ENCODE data around the gene GABRG3.

Gene GABRG3

DNA sequence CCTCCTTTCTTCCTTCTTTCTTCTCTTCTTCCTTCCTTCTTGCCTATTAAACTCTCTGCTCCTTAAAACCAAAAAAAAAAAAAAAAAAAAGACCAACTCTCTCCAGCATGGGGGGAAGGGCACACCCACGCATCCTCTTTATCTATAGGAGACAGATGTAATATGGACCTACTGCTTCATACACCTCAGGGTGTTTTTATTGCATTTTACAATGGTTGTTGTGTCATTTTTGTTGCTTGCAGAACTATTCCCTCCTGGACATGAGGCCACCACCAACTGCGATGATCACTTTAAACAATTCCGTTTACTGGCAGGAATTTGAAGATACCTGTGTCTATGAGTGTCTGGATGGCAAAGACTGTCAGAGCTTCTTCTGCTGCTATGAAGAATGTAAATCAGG is 561.4 kb downstream of the GABRG3 start:
- no peak for DNase-seq

DNA sequence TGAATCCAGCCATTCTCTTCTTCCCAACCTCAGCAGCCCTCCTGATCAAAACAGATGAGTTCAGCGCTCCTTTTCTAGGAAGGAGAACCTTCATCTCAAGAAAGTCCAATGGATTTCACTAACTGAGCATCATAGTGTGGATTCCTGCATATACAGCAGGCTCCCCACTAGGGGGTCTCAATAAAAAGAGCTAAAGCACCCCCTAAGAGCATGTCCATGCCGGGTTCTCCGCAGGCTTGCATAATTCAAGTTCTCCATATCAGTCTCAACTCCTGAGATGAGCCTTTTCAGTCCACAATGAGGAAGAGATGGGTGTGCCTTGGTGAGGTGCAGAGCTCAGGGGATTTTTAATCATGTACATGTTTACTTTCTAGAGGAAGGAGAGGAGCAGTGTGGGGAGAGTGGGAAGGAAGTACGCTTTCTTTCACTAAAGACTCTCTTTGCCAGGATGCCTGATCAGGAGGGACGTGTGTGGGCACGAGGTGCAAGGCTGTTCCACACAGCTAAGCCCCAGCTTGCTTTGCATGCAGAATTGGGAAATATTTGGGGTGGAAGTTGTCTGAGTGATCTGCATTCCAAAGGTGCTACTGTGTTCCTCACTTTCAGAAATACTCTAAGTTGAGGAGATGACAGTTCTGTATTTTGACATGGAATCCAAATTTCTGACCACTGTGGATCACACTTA is 564.6 kb downstream of the GABRG3 start:
- DNase-seq: no peak

DNA sequence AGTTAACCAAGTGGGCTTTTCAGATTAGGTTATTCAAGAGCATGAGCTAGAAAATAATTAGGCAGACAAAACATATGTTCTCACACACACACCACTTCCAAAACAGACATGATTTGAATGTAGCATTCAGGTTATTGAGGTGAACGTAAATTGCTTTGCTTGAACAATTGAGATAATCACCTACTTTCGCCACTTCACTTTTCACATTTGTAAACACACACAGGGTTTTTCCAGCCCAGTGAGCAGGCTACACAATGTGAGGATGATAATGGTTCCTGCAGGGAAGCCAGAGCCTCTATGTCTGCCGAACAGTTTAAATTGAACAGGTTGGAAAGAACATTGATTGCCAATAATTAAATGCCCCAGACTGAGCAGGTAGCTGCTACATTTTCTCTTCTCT is 567.3 kb downstream of the GABRG3 start:
- no peak for DNase-seq

DNA sequence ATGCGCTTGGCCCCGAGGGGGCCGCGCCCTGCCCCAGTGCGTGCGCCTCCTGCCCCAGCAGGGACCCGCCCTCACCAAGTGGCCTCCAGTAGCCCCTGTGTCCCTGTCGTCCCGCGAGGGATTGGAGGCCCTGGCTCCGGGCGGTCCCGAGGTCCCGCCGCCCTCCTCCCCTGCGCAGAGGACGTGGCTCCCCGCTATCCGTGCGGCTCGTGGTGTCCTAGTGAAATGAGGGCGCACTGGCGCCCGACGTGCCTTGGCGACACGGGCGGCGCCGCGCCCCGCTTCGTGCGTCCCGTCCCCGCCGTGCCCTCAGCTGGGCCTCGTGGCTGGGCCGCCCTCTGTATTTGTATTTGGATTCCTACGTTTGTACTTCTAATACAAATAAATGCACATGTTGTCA is 570.6 kb downstream of the GABRG3 start:
- DNase-seq: no peak

- no peak for DNase-seq
Measured at GRCh38 chr15:27545494-27546255, 574.7 kb downstream of the GABRG3 start.

GRCh38 chr15:27549746-27550145 is 578.8 kb downstream of the GABRG3 start:
- DNase-seq: no peak

DNA sequence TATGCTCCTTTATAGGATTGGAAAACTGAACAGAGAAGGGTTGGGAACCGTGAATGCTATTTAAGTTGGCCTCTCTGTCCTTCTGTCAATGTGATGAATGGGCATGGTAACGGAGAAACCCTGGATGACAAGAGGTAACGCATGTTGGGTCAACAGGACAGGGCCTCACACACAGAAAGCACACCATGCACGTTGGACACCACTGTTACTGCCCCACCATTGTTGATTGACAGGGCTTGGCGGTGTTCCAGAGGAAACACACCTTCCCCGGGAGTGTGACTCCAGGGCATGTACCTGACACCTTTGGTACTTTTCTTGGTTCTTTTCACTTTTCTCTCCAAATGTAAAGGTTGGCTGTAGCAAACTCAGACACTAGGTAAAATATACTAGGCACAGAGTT is 579.7 kb downstream of the GABRG3 start:
- no peak for DNase-seq

GRCh38 chr15:27561816-27562215 is 590.8 kb downstream of the GABRG3 start:
- no peak for DNase-seq

- DNase-seq: no peak
Measured at GRCh38 chr15:27563765-27564370, 592.9 kb downstream of the GABRG3 start.

GRCh38 chr15:27564656-27565055 is 593.7 kb downstream of the GABRG3 start:
- DNase-seq: no peak

- DNase-seq: no peak
Measured at GRCh38 chr15:27570746-27571145, 599.8 kb downstream of the GABRG3 start.

DNA sequence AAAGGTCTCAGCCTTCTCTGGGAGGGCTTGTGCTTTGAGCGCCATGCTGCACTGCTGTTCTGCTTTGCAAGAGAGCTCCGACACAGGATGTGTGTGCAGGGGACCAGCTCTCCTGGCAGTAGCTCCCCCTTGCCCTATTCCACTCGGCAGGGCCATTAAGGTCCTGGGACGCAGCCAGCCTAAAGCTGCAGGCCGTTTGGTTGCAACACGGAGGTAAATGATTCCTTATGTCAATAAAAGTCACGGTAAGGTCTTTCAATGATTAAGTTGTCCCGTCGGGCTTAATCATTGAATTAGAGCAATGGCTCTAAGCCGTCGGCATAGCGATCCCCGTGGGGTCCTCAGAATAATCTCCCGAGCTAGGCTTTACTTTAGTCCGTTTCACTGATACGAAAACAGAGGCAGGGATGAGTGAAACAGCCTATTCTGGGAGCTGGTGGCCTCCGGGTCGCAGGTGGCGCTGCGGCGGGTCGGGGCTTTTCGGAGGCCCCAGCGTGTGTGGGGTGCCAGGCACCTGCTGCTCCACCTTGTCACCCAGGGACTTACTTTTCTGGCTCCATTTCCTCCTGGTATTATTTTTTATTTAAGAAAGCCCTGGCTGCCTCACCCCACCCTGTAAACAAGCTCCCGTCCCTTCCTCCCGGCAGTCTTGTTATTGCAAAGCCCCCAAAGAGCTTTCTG is 603.0 kb downstream of the GABRG3 start:
- DNase-seq: no peak

- no peak for DNase-seq
Measured at GRCh38 chr15:27574541-27575054, 603.6 kb downstream of the GABRG3 start.

- DNase-seq: no peak
Measured at GRCh38 chr15:27575521-27575920, 604.5 kb downstream of the GABRG3 start.

DNA sequence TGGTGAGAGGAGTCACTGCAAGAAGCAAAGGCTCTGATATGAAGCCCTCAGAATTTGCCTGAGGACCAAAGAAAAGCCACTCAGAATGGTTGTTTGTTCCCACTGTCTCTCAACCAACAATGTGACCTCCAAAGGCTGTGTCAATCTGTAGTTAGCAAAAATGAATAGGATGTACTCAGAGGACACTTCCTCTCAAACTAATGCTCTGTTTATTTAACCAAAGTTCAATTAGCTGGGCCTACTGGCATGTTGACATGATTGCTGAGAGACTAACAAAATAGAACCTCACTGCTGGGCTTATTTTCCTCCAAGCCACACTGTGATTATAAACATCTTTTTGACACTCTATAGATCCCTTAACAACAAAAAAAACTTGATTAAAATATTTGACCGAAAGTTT is 605.6 kb downstream of the GABRG3 start:
- no peak for DNase-seq

DNA sequence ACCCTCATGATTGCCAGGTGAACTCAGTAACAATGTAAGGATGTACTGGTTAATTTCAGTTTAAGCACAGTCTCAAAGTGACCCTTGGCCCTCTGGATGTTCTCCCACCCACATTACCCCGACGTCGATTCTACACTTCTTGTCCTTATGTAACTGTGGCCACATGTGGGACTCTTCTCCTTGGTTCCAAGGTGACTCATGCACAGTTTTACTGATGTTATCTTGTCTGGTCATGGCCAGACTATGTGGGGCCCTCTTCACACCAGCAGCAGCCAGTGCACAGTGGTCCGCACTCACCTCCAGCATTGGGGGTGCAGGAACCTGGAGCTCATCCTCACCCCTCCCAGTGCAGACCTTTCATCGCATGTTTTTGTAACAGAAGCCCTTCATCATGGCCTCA is 608.8 kb downstream of the GABRG3 start:
- DNase-seq: no peak

- no peak for DNase-seq
Measured at GRCh38 chr15:27582726-27583410, 611.9 kb downstream of the GABRG3 start.

GRCh38 chr15:27583651-27584050 is 612.7 kb downstream of the GABRG3 start:
- no peak for DNase-seq

GRCh38 chr15:27585041-27585640 is 614.2 kb downstream of the GABRG3 start:
- no peak for DNase-seq

DNA sequence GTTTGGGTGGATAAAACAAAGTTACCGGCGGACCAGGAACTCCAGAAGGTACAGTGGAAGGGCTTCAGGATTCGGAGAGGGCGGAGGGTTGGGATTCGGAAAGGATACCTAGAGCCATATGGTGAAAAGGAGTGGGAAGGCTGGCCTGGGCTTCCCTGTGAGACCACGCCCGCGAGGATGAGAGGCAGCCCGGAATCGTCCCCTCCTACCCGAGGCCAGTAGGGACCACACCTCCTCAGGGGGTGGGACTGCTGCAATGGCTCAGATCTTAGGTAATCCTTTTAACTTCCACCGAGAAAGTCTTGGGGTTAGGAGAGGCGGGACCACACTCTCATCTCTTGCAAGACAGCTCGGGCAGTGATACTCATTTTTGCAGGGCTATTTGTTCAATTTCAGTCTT is 616.8 kb downstream of the GABRG3 start:
- no peak for DNase-seq

DNA sequence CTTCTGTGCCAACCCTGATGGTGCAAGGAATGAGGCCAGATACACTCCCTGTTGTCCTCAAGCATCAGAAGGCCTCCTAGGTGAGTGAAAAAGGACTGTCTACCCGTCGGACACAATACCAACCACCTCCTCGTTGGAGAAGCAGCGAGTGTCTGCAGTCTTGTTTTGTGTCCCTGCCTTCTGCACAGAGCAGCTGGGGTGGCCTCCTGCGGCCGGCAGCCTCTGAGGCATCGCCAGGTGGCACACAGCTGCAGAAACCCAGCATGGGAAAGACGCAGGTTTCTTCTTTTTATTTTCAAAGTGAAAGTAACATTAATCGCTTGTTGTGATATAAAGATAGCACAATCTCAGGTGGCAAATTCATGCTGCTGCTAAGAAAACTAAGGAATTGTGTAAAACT is 618.3 kb downstream of the GABRG3 start:
- no peak for DNase-seq

DNA sequence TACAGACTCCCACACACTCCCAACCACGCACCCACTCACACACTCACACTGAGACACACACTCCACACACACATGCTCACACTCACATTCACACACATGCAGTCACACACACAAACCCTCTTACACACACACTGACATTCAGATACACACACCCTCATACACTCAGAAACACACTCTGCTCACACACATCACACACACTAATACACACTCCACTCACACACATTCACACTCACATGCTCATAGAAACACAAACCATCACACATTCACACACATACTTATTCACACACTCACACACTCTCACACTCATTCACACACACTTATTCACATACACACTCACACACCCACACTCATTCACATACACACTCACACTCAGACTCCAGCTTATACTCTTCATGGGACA is 618.8 kb downstream of the GABRG3 start:
- no peak for DNase-seq
